ENCODE results near the gene TASOR. TPM values are rescaled to one million over a fixed set of nuclear protein-coding genes. Genes with fewer than 3 reads are reported as not detected.

Gene TASOR
- total and polyA plus RNA-seq, 2 of the 8 experiments (the other 6 are each of a cell fraction or from before 2014, with no cell fraction given) = 12.2 to 45.5 TPM

DNA sequence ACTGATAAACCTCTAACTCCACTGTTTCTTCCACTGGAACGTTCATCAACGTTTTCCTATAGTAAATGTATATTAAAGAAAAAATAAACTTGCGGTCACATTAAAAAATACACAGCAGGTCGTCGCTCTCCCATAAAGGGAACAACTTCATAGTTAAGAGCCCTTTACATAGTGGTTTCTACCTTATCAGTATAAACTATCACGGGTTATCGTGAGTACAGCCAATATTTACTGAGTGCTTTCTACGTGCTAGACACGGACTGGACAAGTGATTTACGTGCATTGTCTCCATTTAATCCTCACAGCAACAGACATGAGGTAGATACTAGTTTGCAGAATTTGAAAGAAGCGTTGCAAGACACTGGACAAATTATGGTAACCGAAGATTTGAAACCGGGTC is 964 bp upstream of the TASOR start:
- ChIA-PET CTCF (ENCODE audit: partially characterized antibody) (interaction anchor here (0.5 kb wide), 1 partner anchor 116 kb away, joined by 3 read pairs; no protein-coding TSS in a partner anchor), POLR2A (ENCODE audit: partially characterized antibody) (interaction anchor here (3.0 kb wide), 1 partner anchor 10 kb away, joined by 14 read pairs; no protein-coding TSS in a partner anchor)
- Histone ChIP-seq H3K9me3 (ENCODE audit: insufficient read depth in 2 of 2, low read depth in 1 of 2, low read length in 1 of 2) (peaks cover 5 to 11% of the 10 kb centered on the region in 2 experiments; a peak in 3 of 4 replicates), H3K9ac (replicated peaks in 1 of 4; ENCODE audit: extremely low read depth in 1 of 4, low read depth in 3 of 4, low read length in 3 of 4) (no peak overlapping the region), H3K27ac (ENCODE audit: low read depth, low read length) (no peak overlapping the region), H3K4me2 (ENCODE audit: insufficient read depth in 1 of 2, low read depth in 2 of 2, low read length in 2 of 2) (no peak overlapping the region), H3K14ac (ENCODE audit: insufficient read length) (no peak overlapping the region), H2BK15ac (ENCODE audit: low read length) (no peak overlapping the region), H2BK12ac (ENCODE audit: low read depth, low read length) (no peak overlapping the region), H3K27me3 (replicated peaks in 1 of 4; ENCODE audit: control insufficient read depth in 3 of 4, extremely low read depth in 1 of 4, insufficient read depth in 3 of 4, low read length in 3 of 4) (peaks cover 4 to 18% (median 14%) of the 10 kb centered on the region in 4 experiments), H4K8ac (ENCODE audit: extremely low read depth, insufficient read depth, low read length) (no peak overlapping the region), H3K4me1 (replicated peaks in 1 of 4; ENCODE audit: control insufficient read depth in 3 of 4, insufficient read depth in 4 of 4, low read length in 3 of 4) (peaks cover 0 to 2% (median 1%) of the 10 kb centered on the region in 4 experiments; a peak in 3 of 7 replicates), H3K4ac (replicated peaks; ENCODE audit: insufficient read length, low read depth, low read length) (no peak overlapping the region), H3K56ac (replicated peaks; ENCODE audit: insufficient read length, low read depth, low read length) (no peak overlapping the region), H3K18ac (ENCODE audit: extremely low read depth, low read length) (no peak overlapping the region), H3K23ac (ENCODE audit: insufficient read length) (no peak overlapping the region), H3K36me3 (ENCODE audit: control insufficient read depth in 2 of 4, insufficient read depth in 4 of 4, low read length in 3 of 4) (peaks cover 0 to 6% (median 2%) of the 10 kb centered on the region in 4 experiments; a peak in 3 of 8 replicates), H2BK5ac (ENCODE audit: low read depth, low read length) (no peak overlapping the region), H2BK120ac (replicated peaks; ENCODE audit: low read depth, low read length) (no peak overlapping the region), H3K4me3 (ENCODE audit: extremely low read depth in 1 of 4, insufficient read depth in 2 of 4, low read depth in 3 of 4, low read length in 4 of 4) (no peak overlapping the region), H4K5ac (ENCODE audit: insufficient read length, low read depth, low read length) (no peak overlapping the region), H4K91ac (replicated peaks; ENCODE audit: insufficient read length, low read length) (no peak overlapping the region), H3K79me2 (ENCODE audit: control insufficient read depth in 1 of 2, insufficient read depth in 2 of 2, low read length in 2 of 2) (peaks cover 0 to 31% of the 10 kb centered on the region in 2 experiments; a peak in 2 of 4 replicates), H2AK5ac (ENCODE audit: low read depth, low read length) (no peak overlapping the region), H2AFZ (ENCODE audit: low read length) (no peak overlapping the region), H3K23me2 (ENCODE audit: low read depth, low read length) (peaks cover 3% of the 10 kb centered on the region), H3K79me1 (ENCODE audit: low read depth, low read length) (no peaks in the 10 kb centered on the region; the same call in 1 of the 2 replicates), H4K20me1 (replicated peaks in 1 of 2; ENCODE audit: control insufficient read depth in 1 of 2, insufficient read depth in 2 of 2, low read length in 2 of 2) (no peaks in the 10 kb centered on the region), H2BK20ac (ENCODE audit: low read length) (no peak overlapping the region)
- no peak for FAIRE-seq
- WGBS, 2 experiments (ENCODE audit: extremely low coverage in 1 of 2, insufficient coverage in 1 of 2, insufficient read length in 1 of 2, insufficient replicate concordance in 2 of 2, low coverage in 1 of 2, low lambda C conversion rate in 2 of 2, missing lambda C conversion rate in 1 of 2) = 95% methylated on average over 13 of the region's 13 CpGs; no CpG with 5 or more reads in 1 of the 2 experiments
- no peak for DNase-seq (ENCODE audit: low read depth in 1 of 2, low spot score in 2 of 2)
- TF ChIP-seq, protein P1, sequence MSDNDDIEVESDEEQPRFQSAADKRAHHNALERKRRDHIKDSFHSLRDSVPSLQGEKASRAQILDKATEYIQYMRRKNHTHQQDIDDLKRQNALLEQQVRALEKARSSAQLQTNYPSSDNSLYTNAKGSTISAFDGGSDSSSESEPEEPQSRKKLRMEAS (IDR thresholded peaks at IDR 0.05) = no peak
- TF ChIP-seq SIRT6 (IDR thresholded peaks at IDR 0.05; ENCODE audit: low read length) (no peak), CHD2 (IDR thresholded peaks at IDR 0.05; ENCODE audit: low read length) (no peak), KDM1A (IDR thresholded peaks at IDR 0.05; ENCODE audit: borderline replicate concordance, low read length) (no peak), HDAC2 (IDR thresholded peaks at IDR 0.05; ENCODE audit: borderline replicate concordance in 1 of 2, low read depth in 2 of 2, low read length in 2 of 2) (no peak), SP4 (IDR thresholded peaks at IDR 0.05; ENCODE audit: low read length) (no peak), ASH2L (IDR thresholded peaks at IDR 0.05; ENCODE audit: low read length) (no peak), KDM4A (IDR thresholded peaks at IDR 0.05; ENCODE audit: low read depth, low read length, severe bottlenecking) (no peak), BACH1 (IDR thresholded peaks at IDR 0.05; ENCODE audit: low read length) (no peak), TCF12 (IDR thresholded peaks at IDR 0.05; ENCODE audit: low read depth, low read length) (no peak), BRCA1 (IDR thresholded peaks at IDR 0.05; ENCODE audit: low read depth, low read length) (no peak), HDAC6 (IDR thresholded peaks at IDR 0.05; ENCODE audit: low read depth, low read length) (no peak), TEAD4 (IDR thresholded peaks at IDR 0.05; ENCODE audit: low read depth, low read length) (no peak)
- TF ChIP-seq, protein P2, sequence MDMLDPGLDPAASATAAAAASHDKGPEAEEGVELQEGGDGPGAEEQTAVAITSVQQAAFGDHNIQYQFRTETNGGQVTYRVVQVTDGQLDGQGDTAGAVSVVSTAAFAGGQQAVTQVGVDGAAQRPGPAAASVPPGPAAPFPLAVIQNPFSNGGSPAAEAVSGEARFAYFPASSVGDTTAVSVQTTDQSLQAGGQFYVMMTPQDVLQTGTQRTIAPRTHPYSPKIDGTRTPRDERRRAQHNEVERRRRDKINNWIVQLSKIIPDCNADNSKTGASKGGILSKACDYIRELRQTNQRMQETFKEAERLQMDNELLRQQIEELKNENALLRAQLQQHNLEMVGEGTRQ (IDR thresholded peaks at IDR 0.05; ENCODE audit: low read length) = no peak

All from H1 (cell line).